Body of pancreas (tissue), 4 donors: ENCODE measurements around the gene DIPK1A. TPM values are rescaled to one million over a fixed set of nuclear protein-coding genes. Genes with fewer than 3 reads are reported as not detected.

Source experiments
- ATAC-seq: fragments of 150-250 bp; one replicate; pipeline ENCODE4 v1.9.1; 2016
- DNase-seq, 4 donors: peaks; one replicate each; pipeline ENCODE4 v3.0.0-alpha.2; 2019
- H3K27ac ChIP-seq, 4 donors: fragments of 200-600 bp; sonication (generic); 1 replicate in 3 of 4; 2 replicates in 1 of 4; pipeline versions ENCODE4 v1.5.1 to v1.6.1; 2016 to 2019; ENCODE audit warnings: mild to moderate bottlenecking in 1 of 4, mixed read lengths in 1 of 4, moderate library complexity in 1 of 4
- H3K27me3 ChIP-seq, 2 donors: fragments of 200-600 bp; sonication (generic); one replicate each; pipeline ENCODE4 v1.6.0; 2016; ENCODE audit warnings: mild to moderate bottlenecking in 1 of 2
- H3K36me3 ChIP-seq, 2 donors: fragments of 200-600 bp; sonication (generic); replicated peaks in 1 of 2; 2 replicates each; pipeline ENCODE4 v1.5.1; 2016; ENCODE audit warnings: low read depth in 2 of 2; ENCODE audit not compliant: insufficient read depth in 1 of 2
- H3K4me1 ChIP-seq: fragments of 200-600 bp; sonication (generic); one replicate; pipeline ENCODE4 v1.6.0; 2016
- H3K4me3 ChIP-seq, 2 donors: fragments of 200-600 bp; sonication (generic); 1 replicate in 1 of 2; 2 replicates in 1 of 2; pipeline ENCODE4 v1.5.1; 2016 to 2019
- H3K9me3 ChIP-seq, 3 donors: fragments of 200-600 bp; sonication (generic); 1 replicate in 2 of 3; 2 replicates in 1 of 3; pipeline ENCODE4 v1.5.1; 2016
- POLR2A ChIP-seq, 3 donors: fragments of 450-650 bp; IDR thresholded peaks; one replicate each; pipeline ENCODE4 v1.6.1; 2016; ENCODE audit warnings: antibody characterized with exemption in 3 of 3, mild to moderate bottlenecking in 2 of 3
- WGBS, 2 donors: methylation state at CpG; one replicate each; pipeline ENCODE4 v1.1.5; 2017; 5-methylcytosine and 5-hydroxymethylcytosine counted together
- intact Hi-C: fragments of 100-400 bp; cut with DNase I; formaldehyde crosslinking; loops from one replicate; pipeline ENCODE4 v1.15.1; 2023
- total RNA-seq, 2 donors: library from RNA; depleted of rRNA; stranded (reverse); fragments of >200 nt; gene quantifications; one replicate each; pipeline ENCODE4 v1.1.0, GENCODE V29; 2016
- TF ChIP-seq, protein P1 (sequence below), 7 experiments: fragments of 450-650 bp in 4 of 7; fragments of 200-600 bp in 3 of 7; sonication (generic) in 3 of 7; IDR thresholded peaks; one replicate each; pipeline ENCODE4 v1.5.1; 2016 to 2019; ENCODE audit warnings: antibody characterized with exemption in 7 of 7

Gene DIPK1A
- total RNA-seq, 2 donors from 2014 or later: 3.9 to 8.2 TPM

DNA sequence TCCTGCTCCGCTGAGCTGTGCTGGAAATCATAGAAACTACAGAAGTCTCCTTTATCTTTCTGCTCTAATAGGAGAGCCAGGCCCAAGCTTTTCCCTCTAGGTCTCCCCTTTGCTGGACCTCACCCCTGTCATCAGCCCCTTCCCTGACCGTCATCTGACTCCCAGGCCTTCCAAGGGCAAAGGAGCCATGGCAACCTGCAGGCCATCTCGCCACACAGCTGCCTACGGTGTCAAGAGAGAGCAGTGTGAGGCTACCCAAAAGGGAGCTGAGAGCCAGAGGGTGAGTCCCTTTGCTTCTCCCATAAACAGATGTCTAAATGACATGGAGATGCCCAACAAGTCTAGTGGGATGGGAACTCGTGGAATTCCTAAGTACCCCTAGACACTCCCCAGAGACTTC is 37.6 kb upstream of the DIPK1A start:
- Histone ChIP-seq H3K36me3 (no peaks in the 10 kb centered on the region), H3K9me3 (no peaks in the 10 kb centered on the region), H3K4me3 (no peak overlapping the region), H3K27me3 (no peaks in the 10 kb centered on the region), H3K27ac (no peak overlapping the region), H3K4me1 (peaks cover 27% of the 10 kb centered on the region)
- intact Hi-C loops: loop anchor here (5.0 kb wide), 1 partner anchor 142 kb away; no protein-coding TSS in a partner anchor
- 86 to 90% methylated on average over 5 of the region's 5 CpGs for WGBS, 2 donors
- no peak for TF ChIP-seq POLR2A (IDR thresholded peaks at IDR 0.05)
- TF ChIP-seq, protein P1, sequence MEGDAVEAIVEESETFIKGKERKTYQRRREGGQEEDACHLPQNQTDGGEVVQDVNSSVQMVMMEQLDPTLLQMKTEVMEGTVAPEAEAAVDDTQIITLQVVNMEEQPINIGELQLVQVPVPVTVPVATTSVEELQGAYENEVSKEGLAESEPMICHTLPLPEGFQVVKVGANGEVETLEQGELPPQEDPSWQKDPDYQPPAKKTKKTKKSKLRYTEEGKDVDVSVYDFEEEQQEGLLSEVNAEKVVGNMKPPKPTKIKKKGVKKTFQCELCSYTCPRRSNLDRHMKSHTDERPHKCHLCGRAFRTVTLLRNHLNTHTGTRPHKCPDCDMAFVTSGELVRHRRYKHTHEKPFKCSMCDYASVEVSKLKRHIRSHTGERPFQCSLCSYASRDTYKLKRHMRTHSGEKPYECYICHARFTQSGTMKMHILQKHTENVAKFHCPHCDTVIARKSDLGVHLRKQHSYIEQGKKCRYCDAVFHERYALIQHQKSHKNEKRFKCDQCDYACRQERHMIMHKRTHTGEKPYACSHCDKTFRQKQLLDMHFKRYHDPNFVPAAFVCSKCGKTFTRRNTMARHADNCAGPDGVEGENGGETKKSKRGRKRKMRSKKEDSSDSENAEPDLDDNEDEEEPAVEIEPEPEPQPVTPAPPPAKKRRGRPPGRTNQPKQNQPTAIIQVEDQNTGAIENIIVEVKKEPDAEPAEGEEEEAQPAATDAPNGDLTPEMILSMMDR (IDR thresholded peaks at IDR 0.05): no peak
- ATAC-seq: no peak
- DNase-seq: no peak

DNA sequence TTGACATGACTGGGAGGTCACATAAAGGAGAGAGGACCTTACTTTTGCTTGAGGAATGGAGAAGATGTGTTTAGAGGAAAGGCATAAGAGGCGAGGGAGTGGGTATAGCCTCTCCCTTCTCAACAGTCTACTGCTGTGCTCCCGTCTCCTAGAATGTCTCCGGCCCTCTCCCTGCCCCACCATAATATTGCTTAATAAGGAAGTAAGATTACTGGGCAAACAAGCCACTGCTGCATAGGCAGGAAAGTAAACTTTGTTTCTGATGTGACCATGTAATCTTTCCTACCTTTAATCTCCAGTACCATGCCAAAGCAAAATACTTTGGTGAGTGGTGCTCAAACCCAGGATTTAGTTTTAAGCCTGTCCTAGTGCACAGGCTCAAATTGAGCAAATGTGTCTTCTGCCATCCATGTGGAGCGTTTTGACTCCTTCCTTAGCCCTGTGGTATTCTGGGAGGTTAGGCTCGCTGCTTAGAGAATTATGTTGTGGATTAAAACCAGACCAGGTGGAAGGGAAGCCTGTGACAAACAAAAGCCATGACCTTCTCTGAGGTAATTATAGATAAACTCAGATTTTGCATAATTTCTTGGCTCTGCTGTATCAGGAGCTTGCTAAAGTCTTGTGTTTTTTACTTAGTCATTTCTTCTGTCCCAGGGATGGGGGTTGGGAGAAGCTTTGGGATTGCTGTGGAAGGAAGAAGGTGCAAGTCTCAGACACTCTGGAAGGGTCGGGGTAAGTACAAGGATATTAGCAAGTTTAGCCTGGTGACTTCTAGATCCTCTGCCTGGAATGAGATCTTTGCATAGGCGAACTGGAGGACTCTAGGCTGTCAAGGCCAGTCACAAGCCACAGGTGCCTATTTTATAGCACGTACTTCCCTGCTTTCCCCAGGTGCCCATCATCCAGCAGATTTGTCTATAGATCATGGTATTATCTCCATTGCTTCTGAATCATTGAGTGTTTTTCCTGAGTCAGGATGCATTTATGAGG is 34.5 kb upstream of the DIPK1A start:
- Histone ChIP-seq H3K27ac (peak overlapping the region; percentile 9 to 75 (median 67)), H3K4me1 (peaks cover 21% of the 10 kb centered on the region), H3K27me3 (no peaks in the 10 kb centered on the region), H3K4me3 (no peak overlapping the region), H3K9me3 (no peaks in the 10 kb centered on the region), H3K36me3 (no peaks in the 10 kb centered on the region)
- ATAC-seq (peak; percentile 77), DNase-seq (peak; percentile 34 to 63 (median 50))
- intact Hi-C loops: loop anchor here (5.0 kb wide), 1 partner anchor 138 kb away; no protein-coding TSS in a partner anchor
- no peak for TF ChIP-seq POLR2A (IDR thresholded peaks at IDR 0.05)
- TF ChIP-seq, protein P1 (IDR thresholded peaks at IDR 0.05): no peak
- 40 to 49% methylated on average over 8 of the region's 8 CpGs for WGBS, 2 donors

DNA sequence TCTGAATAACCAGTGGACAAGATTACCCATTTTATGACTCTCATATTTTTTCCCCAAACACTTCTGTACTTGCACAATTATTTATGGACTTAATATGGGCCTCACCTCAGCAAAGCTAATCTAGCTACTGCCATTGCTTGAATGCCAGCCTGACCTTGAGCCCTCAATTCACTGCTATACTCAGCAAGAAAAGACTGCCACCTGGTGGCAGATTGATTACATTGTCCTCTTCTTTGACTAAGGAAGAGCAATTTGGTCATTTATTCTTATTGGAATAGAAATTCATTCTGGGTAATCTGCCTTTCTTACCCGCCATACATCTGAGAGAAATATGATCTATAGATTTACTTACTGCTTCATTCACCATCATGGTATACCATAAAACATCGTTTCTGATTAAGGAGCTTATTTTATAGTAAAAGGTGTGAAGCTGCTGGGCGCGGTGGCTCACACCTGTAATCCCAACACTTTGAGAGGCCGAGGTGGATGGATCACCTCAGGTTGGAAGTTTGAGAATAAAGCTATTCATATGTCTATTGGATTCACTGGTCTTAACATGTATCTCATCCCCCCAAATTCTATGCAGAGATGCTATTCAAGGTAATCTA is 32.9 kb upstream of the DIPK1A start:
- Histone ChIP-seq H3K9me3 (no peaks in the 10 kb centered on the region), H3K36me3 (no peaks in the 10 kb centered on the region), H3K27me3 (no peaks in the 10 kb centered on the region), H3K4me1 (peaks cover 14% of the 10 kb centered on the region), H3K4me3 (no peak overlapping the region), H3K27ac (no peak overlapping the region)
- ATAC-seq (peak; percentile 85), DNase-seq (peak; percentile 78 to 94 (median 87))
- TF ChIP-seq, protein P1 (IDR thresholded peaks at IDR 0.05): peak; percentile 65 to 97 (median 85)
- TF ChIP-seq POLR2A (IDR thresholded peaks at IDR 0.05): no peak
- intact Hi-C loops: no loop called here
- WGBS, 2 donors: 56 to 63% methylated on average over 5 of the region's 5 CpGs

DNA sequence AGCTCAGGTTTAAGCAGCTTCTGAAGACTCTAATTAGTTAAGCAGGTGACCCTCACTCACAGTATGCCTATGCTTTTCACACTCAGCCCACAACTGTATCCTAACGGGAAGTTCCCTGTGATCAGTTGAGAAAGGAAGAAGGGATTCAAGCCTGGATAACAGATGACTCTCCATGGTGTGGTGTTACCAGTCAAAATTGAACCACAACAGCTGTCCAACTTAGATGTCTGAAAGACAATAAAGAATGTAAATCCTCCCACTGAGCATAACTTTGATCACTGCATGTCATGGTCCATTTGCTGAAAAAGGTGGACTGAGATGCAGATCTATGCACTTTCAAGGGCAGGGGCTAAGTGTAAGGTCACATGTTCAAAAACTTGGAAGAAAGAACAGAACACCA is 32.3 kb upstream of the DIPK1A start:
- intact Hi-C loops: no loop called here
- DNase-seq (no peak), ATAC-seq (no peak)
- Histone ChIP-seq H3K9me3 (no peaks in the 10 kb centered on the region), H3K4me3 (no peak overlapping the region), H3K27me3 (no peaks in the 10 kb centered on the region), H3K36me3 (no peaks in the 10 kb centered on the region), H3K27ac (no peak overlapping the region), H3K4me1 (peaks cover 14% of the 10 kb centered on the region)
- TF ChIP-seq, protein P1 (IDR thresholded peaks at IDR 0.05): no peak
- no peak for TF ChIP-seq POLR2A (IDR thresholded peaks at IDR 0.05)
- 88% methylated on average over 1 of the region's 1 CpG for WGBS, 2 donors
